Panc1 (cell line): ENCODE data around the gene EFNA2. TPM values are rescaled to one million over a fixed set of nuclear protein-coding genes. Genes with fewer than 3 reads are reported as not detected.

Experiments
- ATAC-seq: fragments of 200-7000 bp; cut with Tn5 transposase; 2 replicates; pipeline ENCODE4 v1.9.1; 2020; ENCODE audit warnings: mild to moderate bottlenecking, moderate library complexity
- BruUV-seq: library from RNA; stranded (reverse); fragments of 400-500 nt; replicated peaks from 2 replicates; lab custom pipeline; 2021; lab: Mats Ljungman, UMichigan
- CTCF ChIA-PET: fragments of 300-600 bp; sonication (Branson Sonifier 250); formaldehyde crosslinking; loops from one replicate; lab custom pipeline; 2022; ENCODE audit warnings: antibody characterized with exemption; lab: Charles Lee
- POLR2A ChIA-PET: fragments of 300-600 bp; sonication (Branson Sonifier 250); formaldehyde crosslinking; loops from one replicate; lab custom pipeline; 2022; ENCODE audit warnings: antibody characterized with exemption; lab: Charles Lee
- DNase-seq: peaks from one replicate; pipeline ENCODE4 v3.0.0-alpha.2; 2010; ENCODE audit warnings: low read depth, low spot score
- H3K27ac ChIP-seq: 2 replicates; pipeline ENCODE4 v1.5.1; 2011; ENCODE audit warnings: mild to moderate bottlenecking, low read length, inconsistent platforms
- H3K27me3 ChIP-seq: fragments of 200-500 bp; sonication (Bioruptor generic); 2 replicates; pipeline ENCODE4 v1.6.0; 2014; ENCODE audit warnings: low read length, inconsistent platforms; ENCODE audit not compliant: control insufficient read depth, insufficient read depth
- H3K36me3 ChIP-seq: fragments of 200-500 bp; sonication (Bioruptor generic); 2 replicates; pipeline ENCODE4 v1.5.1; 2014; ENCODE audit warnings: inconsistent platforms, mild to moderate bottlenecking, low read length, moderate library complexity; ENCODE audit not compliant: control insufficient read depth, insufficient read depth
- H3K4me1 ChIP-seq: 2 replicates; pipeline ENCODE4 v1.5.1; 2011; ENCODE audit warnings: inconsistent platforms, mild to moderate bottlenecking, low read length, moderate library complexity; ENCODE audit not compliant: control insufficient read depth, insufficient read depth
- H3K4me3 ChIP-seq, 2 experiments: 2 replicates each; pipeline ENCODE4 v1.5.1; 2011 to 2012; ENCODE audit warnings: low read depth in 2 of 2, low read length in 2 of 2, mild to moderate bottlenecking in 2 of 2, inconsistent platforms in 1 of 2, moderate library complexity in 1 of 2
- H3K9me3 ChIP-seq: fragments of 200-500 bp; sonication (Bioruptor generic); 2 replicates; pipeline ENCODE4 v1.5.1; 2014; ENCODE audit warnings: low read depth, mild to moderate bottlenecking, inconsistent platforms, low read length, moderate library complexity; ENCODE audit not compliant: control insufficient read depth, insufficient read depth
- POLR2AphosphoS5 ChIP-seq: IDR thresholded peaks from 2 replicates; pipeline ENCODE4 v1.6.1; 2012; ENCODE audit warnings: mild to moderate bottlenecking, low read depth, low read length, moderate library complexity
- REST ChIP-seq, 2 experiments: IDR thresholded peaks; 2 replicates each; pipeline ENCODE4 v1.6.1; 2011 to 2012; ENCODE audit warnings: low read depth in 2 of 2, control low read depth in 1 of 2, low read length in 1 of 2, mild to moderate bottlenecking in 1 of 2, moderate library complexity in 1 of 2; ENCODE audit not compliant: insufficient read depth in 1 of 2
- SIN3A ChIP-seq: IDR thresholded peaks from 2 replicates; pipeline ENCODE4 v1.6.1; 2012; ENCODE audit warnings: low read depth, mild to moderate bottlenecking, low read length, moderate library complexity, borderline replicate concordance; ENCODE audit not compliant: insufficient read depth
- TCF7L2 ChIP-seq: IDR thresholded peaks from 2 replicates; pipeline ENCODE4 v1.6.1; 2011; ENCODE audit warnings: mild to moderate bottlenecking, low read depth, low read length, inconsistent platforms
- in situ Hi-C: cut with HindIII; loops from 2 replicates; pipeline ENCODE4 v1.10.0; 2016; ENCODE audit warnings: low sequenced_read_pairs, low pct_unique_long_range_greater_than_20kb
- intact Hi-C: fragments of 100-400 bp; cut with micrococcal nuclease; formaldehyde crosslinking; loops from one replicate; pipeline ENCODE4 v1.10.0; 2022; ENCODE audit not compliant: unreplicated experiment
- total RNA-seq: library from RNA; stranded (reverse); gene quantifications from one replicate; pipeline ENCODE4 v1.2.1, GENCODE V29; 2021; ENCODE audit not compliant: unreplicated experiment
- TF ChIP-seq, protein P1 (sequence below): fragments of 450-650 bp; IDR thresholded peaks from 2 replicates; pipeline ENCODE4 v1.5.1; 2017; ENCODE audit warnings: mild to moderate bottlenecking

EFNA2 gene
- total RNA-seq, 1 experiment from 2014 or later: 7.8 TPM

DNA sequence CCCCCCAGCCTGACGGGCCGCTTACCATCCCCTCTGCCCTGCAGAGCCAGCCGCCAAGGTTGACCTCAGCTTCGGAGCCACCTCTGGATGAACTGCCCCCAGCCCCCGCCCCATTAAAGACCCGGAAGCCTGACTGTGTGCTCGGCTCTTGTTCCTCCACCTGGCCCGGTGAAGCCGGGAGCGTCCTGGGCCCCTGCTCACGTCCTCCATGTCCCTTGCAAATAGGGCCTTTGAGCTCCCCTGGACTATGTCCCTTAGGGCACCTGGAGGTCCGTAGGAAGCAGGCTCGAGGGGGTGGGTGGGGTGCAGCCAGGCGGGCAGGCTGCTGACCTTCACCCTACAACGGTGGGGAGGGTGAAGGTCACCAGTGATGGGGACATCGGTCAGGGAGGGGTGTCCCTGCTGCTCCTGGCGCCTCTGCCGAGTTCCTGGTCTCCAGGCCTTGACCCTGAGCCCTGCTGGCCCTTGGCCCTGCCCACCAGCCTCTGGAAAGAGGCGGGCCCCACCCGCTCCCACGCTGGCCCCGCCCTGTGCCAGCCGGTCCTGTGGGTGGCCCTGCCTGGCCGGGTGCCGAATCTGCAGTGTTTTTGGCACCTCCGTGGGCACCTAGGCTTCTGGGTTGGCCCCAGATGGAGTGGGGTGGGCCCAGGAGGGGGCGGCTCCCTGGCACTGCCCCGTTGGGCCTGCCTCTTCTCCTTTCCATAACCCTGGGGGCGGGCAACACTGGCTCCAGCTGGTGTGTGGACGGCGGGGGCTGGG lies 40.8 kb upstream of the EFNA2 start:
- peak overlapping the region; percentile 12 to 16; a peak in 2 of 4 replicates for H3K4me3 ChIP-seq
- no peaks in the 10 kb centered on the region for H3K9me3 ChIP-seq
- H3K4me1 ChIP-seq: peaks cover 29% of the 10 kb centered on the region
- TF ChIP-seq REST (IDR thresholded peaks at IDR 0.05; ENCODE audit: insufficient read depth in 1 of 2, low read depth in 2 of 2, low read length in 1 of 2) (no peak), POLR2AphosphoS5 (no peak), SIN3A (no peak), TCF7L2 (no peak)
- TF ChIP-seq, protein P1, sequence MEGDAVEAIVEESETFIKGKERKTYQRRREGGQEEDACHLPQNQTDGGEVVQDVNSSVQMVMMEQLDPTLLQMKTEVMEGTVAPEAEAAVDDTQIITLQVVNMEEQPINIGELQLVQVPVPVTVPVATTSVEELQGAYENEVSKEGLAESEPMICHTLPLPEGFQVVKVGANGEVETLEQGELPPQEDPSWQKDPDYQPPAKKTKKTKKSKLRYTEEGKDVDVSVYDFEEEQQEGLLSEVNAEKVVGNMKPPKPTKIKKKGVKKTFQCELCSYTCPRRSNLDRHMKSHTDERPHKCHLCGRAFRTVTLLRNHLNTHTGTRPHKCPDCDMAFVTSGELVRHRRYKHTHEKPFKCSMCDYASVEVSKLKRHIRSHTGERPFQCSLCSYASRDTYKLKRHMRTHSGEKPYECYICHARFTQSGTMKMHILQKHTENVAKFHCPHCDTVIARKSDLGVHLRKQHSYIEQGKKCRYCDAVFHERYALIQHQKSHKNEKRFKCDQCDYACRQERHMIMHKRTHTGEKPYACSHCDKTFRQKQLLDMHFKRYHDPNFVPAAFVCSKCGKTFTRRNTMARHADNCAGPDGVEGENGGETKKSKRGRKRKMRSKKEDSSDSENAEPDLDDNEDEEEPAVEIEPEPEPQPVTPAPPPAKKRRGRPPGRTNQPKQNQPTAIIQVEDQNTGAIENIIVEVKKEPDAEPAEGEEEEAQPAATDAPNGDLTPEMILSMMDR: peak; percentile 41
- POLR2A ChIA-PET: interaction anchor here (0.6 to 1.0 kb wide), 2 partner anchors 21 to 25 kb away, joined by 5 to 10 read pairs; partner anchors contain the start of gene CIRBP
- ATAC-seq (no peak), DNase-seq (no peak)
- in situ Hi-C loops (no loop called here), intact Hi-C loops (no loop called here)
- H3K36me3 ChIP-seq: no peaks in the 10 kb centered on the region; the same call in 1 of the 2 replicates
- H3K27me3 ChIP-seq: no peaks in the 10 kb centered on the region
- CTCF ChIA-PET: interaction anchor here (0.5 to 2.5 kb wide), 7 partner anchors 9 to 739 kb away, joined by 3 to 46 read pairs (median 5); partner anchors contain the start of gene CIRBP
- BruUV-seq: no TSS peak
- H3K27ac ChIP-seq: peak overlapping the region; percentile 80

- Histone ChIP-seq H3K27me3 (no peaks in the 10 kb centered on the region), H3K4me3 (no peak overlapping the region), H3K9me3 (no peaks in the 10 kb centered on the region), H3K36me3 (peaks cover 3% of the 10 kb centered on the region; the same call in 1 of the 2 replicates), H3K27ac (peak overlapping the region; percentile 80; the same call in 1 of the 2 replicates), H3K4me1 (peaks cover 29% of the 10 kb centered on the region)
- TF ChIP-seq SIN3A: no peak
- no peak for TF ChIP-seq TCF7L2
- TF ChIP-seq REST (IDR thresholded peaks at IDR 0.05; ENCODE audit: insufficient read depth in 1 of 2, low read depth in 2 of 2, low read length in 1 of 2): no peak
- TF ChIP-seq, protein P1: no peak
- TF ChIP-seq POLR2AphosphoS5: no peak
- no peak for DNase-seq
- intact Hi-C loops (no loop called here), in situ Hi-C loops (no loop called here)
- no TSS peak for BruUV-seq
- CTCF ChIA-PET: interaction anchor here (0.5 to 2.5 kb wide), 2 partner anchors 21 to 739 kb away, joined by 5 to 46 read pairs; no protein-coding TSS in a partner anchor
- no peak for ATAC-seq
- POLR2A ChIA-PET: no interaction called here
Observed at GRCh38 chr19:1245494-1246264, 40.0 kb upstream of the EFNA2 start.
